Upper lobe of left lung (tissue), 4 donors: ENCODE data around the gene NGB.

Experiments used
- CTCF ChIP-seq, 6 experiments: fragments of 450-650 bp in 4 of 6; fragments of 200-600 bp in 2 of 6; sonication (generic) in 2 of 6; IDR thresholded peaks; one replicate each; pipeline ENCODE4 v1.5.1; 2016 to 2019; ENCODE audit warnings: antibody characterized with exemption in 6 of 6
- EP300 ChIP-seq, 4 donors: sonication (generic); formaldehyde crosslinking; IDR thresholded peaks; one replicate each; pipeline ENCODE4 v1.5.1; 2017; ENCODE audit warnings: antibody characterized with exemption in 4 of 4, control low read depth in 2 of 4
- POLR2A ChIP-seq, 4 donors: fragments of 450-650 bp; IDR thresholded peaks; one replicate each; pipeline ENCODE4 v1.5.1; 2016 to 2017; ENCODE audit warnings: antibody characterized with exemption in 4 of 4, mild to moderate bottlenecking in 2 of 4
- POLR2AphosphoS5 ChIP-seq, 2 donors: sonication (generic); formaldehyde crosslinking; IDR thresholded peaks; one replicate each; pipeline ENCODE4 v1.5.1; 2017; ENCODE audit warnings: antibody characterized with exemption in 2 of 2

- TF ChIP-seq CTCF (IDR thresholded peaks at IDR 0.05) (no peak), POLR2A (IDR thresholded peaks at IDR 0.05) (no peak), POLR2AphosphoS5 (IDR thresholded peaks at IDR 0.05) (no peak), EP300 (IDR thresholded peaks at IDR 0.05) (no peak)
Observed at GRCh38 chr14:77259025-77259715, 11.8 kb downstream of the NGB start.
